ENCODE results near the gene ZNF598.

- TF ChIP-seq TBL1XR1 (IDR thresholded peaks at IDR 0.05; ENCODE audit: low read depth, low read length) (no peak), RELA (IDR thresholded peaks at IDR 0.05; ENCODE audit: borderline replicate concordance, partially characterized antibody) (no peak), CTCF (IDR thresholded peaks at IDR 0.05 in 2 of 3, conservative IDR thresholded peaks at IDR 0.05 in 1 of 3; ENCODE audit: control insufficient read depth in 2 of 3, extremely low read depth in 1 of 3, insufficient read depth in 1 of 3, low read depth in 3 of 3, low read length in 3 of 3) (no peak), POLR2A (IDR thresholded peaks at IDR 0.05; ENCODE audit: low read depth, low read length) (no peak), MYC (IDR thresholded peaks at IDR 0.05; ENCODE audit: insufficient read depth, insufficient read length, insufficient replicate concordance, low read length, severe bottlenecking) (no peak), MXI1 (IDR thresholded peaks at IDR 0.05; ENCODE audit: low read depth, low read length) (no peak), NFYB (IDR thresholded peaks at IDR 0.05; ENCODE audit: insufficient read depth, low read depth, low read length) (no peak), E2F4 (IDR thresholded peaks at IDR 0.05; ENCODE audit: low read depth, low read length) (no peak), EP300 (IDR thresholded peaks at IDR 0.05; ENCODE audit: borderline replicate concordance in 1 of 2, control insufficient read depth in 1 of 2, low read depth in 2 of 2, low read length in 2 of 2) (no peak)
Measured at GRCh38 chr16:2013527-2013926, 3.9 kb upstream of the ZNF598 start.
